AG09309 (cell line): ENCODE data around the gene FAM168A.

Experiments
- DNase-seq: peaks from one replicate; pipeline ENCODE4 v3.0.0-alpha.2; 2010; ENCODE audit warnings: low read depth
- H3K4me3 ChIP-seq: 2 replicates; pipeline ENCODE4 v1.5.1; 2011; ENCODE audit warnings: mild to moderate bottlenecking, low read depth, low read length, moderate library complexity; ENCODE audit not compliant: control insufficient read depth
- CTCF ChIP-seq: IDR thresholded peaks from 2 replicates; pipeline ENCODE4 v1.5.1; 2011; ENCODE audit warnings: mild to moderate bottlenecking, low read depth, low read length, inconsistent platforms; ENCODE audit not compliant: insufficient read depth, control insufficient read depth; ENCODE audit errors: missing control alignments

The FAM168A gene

GRCh38 chr11:73518195-73518594 is 79.7 kb downstream of the FAM168A start:
- no peak for TF ChIP-seq CTCF

DNA sequence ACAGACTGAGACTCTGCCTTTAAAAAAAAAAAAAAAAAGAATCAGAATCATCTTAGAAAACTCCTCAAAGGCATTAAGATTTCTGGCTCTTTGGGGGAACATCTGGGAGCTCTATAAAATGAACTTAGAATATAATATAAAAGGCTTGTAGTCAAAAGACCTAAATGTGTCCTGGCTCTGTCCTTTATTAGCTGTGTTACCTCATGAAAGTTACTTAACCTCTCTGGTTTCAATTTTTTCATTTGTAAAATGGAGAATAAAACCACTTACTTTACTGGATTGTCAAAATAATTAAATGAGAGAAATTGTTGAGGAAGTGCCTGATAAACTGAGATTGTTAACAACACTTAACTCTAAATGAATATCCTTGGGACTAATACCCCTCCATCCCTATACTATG is 81.8 kb downstream of the FAM168A start:
- no peak for TF ChIP-seq CTCF
- no peak overlapping the region for H3K4me3 ChIP-seq
- DNase-seq, result no peak

More at GRCh38 chr11:73518195-73518594, 79.7 kb downstream of the FAM168A start:
- H3K4me3 ChIP-seq, result no peak overlapping the region
- DNase-seq, result no peak

DNA sequence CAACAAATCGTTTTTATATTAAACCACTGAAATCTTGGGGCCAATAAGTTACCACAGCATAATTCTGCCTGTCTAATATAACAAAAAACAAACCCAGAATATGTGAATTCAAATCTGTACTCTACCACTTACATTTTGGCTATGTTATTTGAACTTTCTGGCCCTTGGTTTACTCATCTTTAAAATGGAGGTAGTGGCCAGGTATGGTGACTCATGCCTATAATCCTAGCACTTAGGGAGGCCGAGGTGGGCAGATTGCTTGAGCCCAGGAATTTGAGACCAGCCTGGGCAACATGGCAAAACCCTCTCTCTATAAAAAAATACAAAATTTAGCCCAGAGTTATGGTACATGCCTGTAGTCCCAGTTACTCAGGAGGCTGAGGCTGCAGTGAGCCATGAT is 84.2 kb downstream of the FAM168A start:
- no peak overlapping the region for H3K4me3 ChIP-seq
- TF ChIP-seq CTCF, result no peak
- DNase-seq, result no peak

- no peak for DNase-seq
- TF ChIP-seq CTCF, result no peak
- H3K4me3 ChIP-seq, result no peak overlapping the region
Measured at GRCh38 chr11:73510877-73511276, 87.0 kb downstream of the FAM168A start.

DNA sequence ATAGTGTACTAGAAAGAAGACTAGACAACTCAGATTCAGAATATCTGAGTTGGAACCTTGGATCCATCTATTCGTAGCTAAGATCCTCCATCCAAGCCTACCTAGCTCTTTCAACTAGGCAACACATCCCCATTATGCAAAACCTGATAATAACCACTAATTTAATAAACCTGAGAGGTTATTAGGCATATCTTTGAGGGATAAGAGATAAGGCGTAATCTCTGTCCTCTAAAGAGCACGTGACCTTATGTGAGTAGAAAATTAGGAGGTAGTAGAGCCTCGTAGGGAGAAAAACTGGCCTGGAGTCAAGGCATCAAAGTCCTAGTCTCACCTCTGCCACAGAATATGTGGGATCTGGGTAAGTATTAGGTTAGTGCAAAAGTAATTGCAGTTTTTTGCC is 87.8 kb downstream of the FAM168A start:
- TF ChIP-seq CTCF, result no peak
- DNase-seq, result no peak
- H3K4me3 ChIP-seq, result no peak overlapping the region

DNA sequence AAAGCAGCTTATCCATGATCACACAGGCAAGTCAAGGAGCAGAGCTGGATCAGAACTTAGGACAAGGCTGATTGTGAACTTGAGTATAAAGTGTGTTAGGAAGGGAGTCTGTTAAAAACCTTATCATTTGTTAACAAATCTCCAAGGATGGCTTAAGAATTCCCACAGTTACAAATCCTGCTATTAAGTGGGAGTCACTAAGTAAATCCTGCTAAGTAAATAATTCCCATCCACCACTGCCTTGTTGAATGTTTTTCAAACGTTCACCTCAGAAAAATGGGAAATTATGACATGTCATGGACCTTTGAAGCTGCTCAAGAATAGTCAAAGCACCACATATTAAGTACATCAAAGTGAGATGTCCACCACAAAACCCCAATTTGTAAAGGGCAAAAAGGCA is 88.7 kb downstream of the FAM168A start:
- no peak overlapping the region for H3K4me3 ChIP-seq

More for the DNA sequence above, 88.7 kb downstream of the FAM168A start:
- DNase-seq, result no peak
- TF ChIP-seq CTCF, result no peak
